D341Med (cell line): ENCODE data around the gene DUSP11.
"Not testable (repeated sequence)": the region's sequence is repeated elsewhere in the genome, so short reads cannot be mapped to it uniquely, and the experiment has no call there.

Source experiments
- DNase-seq: peaks from one replicate; pipeline ENCODE4 v3.0.0; 2012; ENCODE audit warnings: low spot score

Gene DUSP11

GRCh38 chr2:73779467-73780236, at the start of gene DUSP11:
DUSP11 (minus strand) TSS chr2:73780103; CDS start chr2:73779974, 129 bp downstream.
- peak; percentile 93 for DNase-seq

- peak; percentile 91 for DNase-seq
Measured at GRCh38 chr2:73828818-73829570, 49.1 kb upstream of the DUSP11 start, which contains the start of gene STAMBP. STAMBP (plus strand) TSS chr2:73828961; CDS start chr2:73830857, 1,896 bp downstream.

- no peak for DNase-seq
Measured at GRCh38 chr2:73828389-73828817, 48.5 kb upstream of the DUSP11 start.

GRCh38 chr2:73827660-73828388, 47.9 kb upstream of the DUSP11 start:
- DNase-seq, result no peak

GRCh38 chr2:73827018-73827417, 47.1 kb upstream of the DUSP11 start:
- DNase-seq, result no peak

GRCh38 chr2:73825408-73825807, 45.5 kb upstream of the DUSP11 start:
- DNase-seq, result no peak

GRCh38 chr2:73823916-73824523, 44.1 kb upstream of the DUSP11 start:
- DNase-seq, result no peak

- no peak for DNase-seq
Measured at GRCh38 chr2:73823416-73823815, 43.5 kb upstream of the DUSP11 start.

- DNase-seq, result no peak
Measured at GRCh38 chr2:73822991-73823390, 43.1 kb upstream of the DUSP11 start.

GRCh38 chr2:73822276-73822675, 42.4 kb upstream of the DUSP11 start:
- no peak for DNase-seq

GRCh38 chr2:73821669-73822068, 41.8 kb upstream of the DUSP11 start:
- no peak for DNase-seq

- no peak for DNase-seq
Measured at GRCh38 chr2:73821227-73821626, 41.3 kb upstream of the DUSP11 start.

GRCh38 chr2:73818296-73818695, 38.4 kb upstream of the DUSP11 start:
- no peak for DNase-seq

GRCh38 chr2:73812635-73813034, 32.7 kb upstream of the DUSP11 start:
- no peak for DNase-seq

- no peak for DNase-seq
Measured at GRCh38 chr2:73811878-73812277, 32.0 kb upstream of the DUSP11 start.

GRCh38 chr2:73783883-73784282, 4.0 kb upstream of the DUSP11 start, which contains the start of gene C2orf78:
C2orf78 (plus strand) TSS chr2:73784183; CDS start chr2:73784310, 127 bp downstream.
- DNase-seq, result not testable (repeated sequence)

- not testable (repeated sequence) for DNase-seq
Measured at GRCh38 chr2:73783402-73783801, 3.5 kb upstream of the DUSP11 start.

GRCh38 chr2:73780237-73780582, 307 bp upstream of the DUSP11 start:
- no peak for DNase-seq

GRCh38 chr2:73778867-73779466, 936 bp downstream of the DUSP11 start:
- DNase-seq, result not testable (repeated sequence)

- no peak for DNase-seq
Measured at GRCh38 chr2:73776869-73777519, 2.9 kb downstream of the DUSP11 start.

- no peak for DNase-seq
Measured at GRCh38 chr2:73776381-73776780, 3.5 kb downstream of the DUSP11 start.
